OCI-LY1 (cell line): ENCODE measurements around the gene TUB.

Experiments used
- H2AFZ ChIP-seq: fragments of 200-600 bp; sonication (generic), shearing (Covaris generic); 2 replicates; pipeline ENCODE4 v1.6.0; 2014; ENCODE audit warnings: antibody characterized with exemption, mild to moderate bottlenecking, low read length
- H3F3A ChIP-seq: fragments of 200-600 bp; sonication (generic), shearing (Covaris generic); 2 replicates; pipeline ENCODE4 v1.6.0; 2014; ENCODE audit warnings: mild to moderate bottlenecking, antibody characterized with exemption, low read length, moderate library complexity; ENCODE audit not compliant: insufficient read depth
- H3K27ac ChIP-seq: fragments of 200-600 bp; sonication (generic); 2 replicates; pipeline ENCODE4 v1.5.1; 2014; ENCODE audit warnings: low read length, mixed run types, mild to moderate bottlenecking, low read depth; ENCODE audit not compliant: poor library complexity, severe bottlenecking
- H3K27me3 ChIP-seq: fragments of 200-600 bp; sonication (generic); 2 replicates; pipeline ENCODE4 v1.6.0; 2014; ENCODE audit warnings: antibody characterized with exemption, mild to moderate bottlenecking, low read length, moderate library complexity; ENCODE audit not compliant: insufficient read depth
- H3K36me3 ChIP-seq: fragments of 200-600 bp; sonication (generic); 2 replicates; pipeline ENCODE4 v1.6.1; 2014; ENCODE audit warnings: mild to moderate bottlenecking, antibody characterized with exemption, low read length, moderate library complexity, mixed read lengths; ENCODE audit not compliant: insufficient read depth
- H3K4me1 ChIP-seq: fragments of 200-600 bp; sonication (generic); 2 replicates; pipeline ENCODE4 v1.5.1; 2014; ENCODE audit warnings: mild to moderate bottlenecking, low read length, moderate library complexity; ENCODE audit not compliant: insufficient read depth, severe bottlenecking
- H3K4me2 ChIP-seq: fragments of 200-600 bp; sonication (generic), shearing (Covaris generic); 2 replicates; pipeline ENCODE4 v1.6.1; 2014; ENCODE audit warnings: low read length
- H3K4me3 ChIP-seq: fragments of 200-600 bp; sonication (generic); 2 replicates; pipeline ENCODE4 v1.5.1; 2014; ENCODE audit warnings: low read length, low read depth, mild to moderate bottlenecking, mixed read lengths; ENCODE audit not compliant: poor library complexity, severe bottlenecking
- H3K79me2 ChIP-seq: fragments of 200-600 bp; shearing (Covaris generic); 2 replicates; pipeline ENCODE4 v1.6.1; 2016; ENCODE audit warnings: mixed run types, low read length, mixed read lengths; ENCODE audit not compliant: insufficient read depth
- H3K9ac ChIP-seq: fragments of 200-600 bp; sonication (generic), shearing (Covaris generic); 2 replicates; pipeline ENCODE4 v1.6.1; 2014; ENCODE audit warnings: mild to moderate bottlenecking, low read length, mixed read lengths
- H3K9me2 ChIP-seq: fragments of 200-600 bp; sonication (generic), shearing (Covaris generic); 2 replicates; pipeline ENCODE4 v1.6.1; 2014; ENCODE audit warnings: low read depth, mild to moderate bottlenecking, low read length, mixed read lengths
- H3K9me3 ChIP-seq: fragments of 200-600 bp; shearing (Covaris generic); 2 replicates; pipeline ENCODE4 v1.6.1; 2014; ENCODE audit warnings: low read length, mixed read lengths
- H4K20me1 ChIP-seq: fragments of 200-600 bp; sonication (generic), shearing (Covaris generic); 2 replicates; pipeline ENCODE4 v1.6.0; 2016; ENCODE audit warnings: mild to moderate bottlenecking, low read length; ENCODE audit not compliant: insufficient read depth
- EZH2 ChIP-seq: fragments of 200-600 bp; sonication (generic), shearing (Covaris generic); IDR thresholded peaks from 2 replicates; pipeline ENCODE4 v1.8.0; 2017; ENCODE audit warnings: borderline replicate concordance, mixed run types, mild to moderate bottlenecking, antibody characterized with exemption, low read length, moderate library complexity, mixed read lengths
- TF ChIP-seq, protein P1 (sequence below): fragments of 200-600 bp; sonication (generic), shearing (Covaris generic); IDR thresholded peaks from 2 replicates; pipeline ENCODE4 v1.5.1; 2017; ENCODE audit warnings: mild to moderate bottlenecking, antibody characterized with exemption, low read length, moderate library complexity, mixed read lengths

Gene TUB

DNA sequence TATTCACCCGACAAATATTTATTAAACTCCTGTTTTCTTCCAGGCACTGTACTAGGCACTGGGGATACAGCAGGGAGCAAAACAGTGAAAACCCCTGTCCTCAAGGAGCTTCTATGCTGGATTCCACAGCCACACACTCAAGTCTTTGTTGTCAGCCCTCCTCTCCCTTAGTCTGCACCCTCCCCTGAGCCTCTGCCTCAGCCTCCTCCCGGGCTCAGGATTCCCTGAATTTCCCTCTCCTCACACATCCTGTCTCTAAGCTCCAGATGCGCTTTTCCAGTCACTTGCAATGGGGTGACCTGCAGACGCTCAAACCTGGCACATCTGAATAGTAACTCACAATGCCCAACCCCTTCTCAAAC is 13.5 kb upstream of the TUB start:
- no peak overlapping the region for H3K4me2 ChIP-seq
- H3K4me1 ChIP-seq = no peaks in the 10 kb centered on the region
- no peak overlapping the region for H2AFZ ChIP-seq
- no peak overlapping the region for H3K9ac ChIP-seq
- H3K9me3 ChIP-seq = no peaks in the 10 kb centered on the region
- H3K4me3 ChIP-seq = no peak overlapping the region
- H3K79me2 ChIP-seq = no peaks in the 10 kb centered on the region
- no peaks in the 10 kb centered on the region for H3F3A ChIP-seq
- no peaks in the 10 kb centered on the region for H3K9me2 ChIP-seq
- no peaks in the 10 kb centered on the region for H3K27me3 ChIP-seq
- H3K36me3 ChIP-seq = no peaks in the 10 kb centered on the region
- H4K20me1 ChIP-seq = no peaks in the 10 kb centered on the region
- H3K27ac ChIP-seq = no peak overlapping the region
- TF ChIP-seq, protein P1, sequence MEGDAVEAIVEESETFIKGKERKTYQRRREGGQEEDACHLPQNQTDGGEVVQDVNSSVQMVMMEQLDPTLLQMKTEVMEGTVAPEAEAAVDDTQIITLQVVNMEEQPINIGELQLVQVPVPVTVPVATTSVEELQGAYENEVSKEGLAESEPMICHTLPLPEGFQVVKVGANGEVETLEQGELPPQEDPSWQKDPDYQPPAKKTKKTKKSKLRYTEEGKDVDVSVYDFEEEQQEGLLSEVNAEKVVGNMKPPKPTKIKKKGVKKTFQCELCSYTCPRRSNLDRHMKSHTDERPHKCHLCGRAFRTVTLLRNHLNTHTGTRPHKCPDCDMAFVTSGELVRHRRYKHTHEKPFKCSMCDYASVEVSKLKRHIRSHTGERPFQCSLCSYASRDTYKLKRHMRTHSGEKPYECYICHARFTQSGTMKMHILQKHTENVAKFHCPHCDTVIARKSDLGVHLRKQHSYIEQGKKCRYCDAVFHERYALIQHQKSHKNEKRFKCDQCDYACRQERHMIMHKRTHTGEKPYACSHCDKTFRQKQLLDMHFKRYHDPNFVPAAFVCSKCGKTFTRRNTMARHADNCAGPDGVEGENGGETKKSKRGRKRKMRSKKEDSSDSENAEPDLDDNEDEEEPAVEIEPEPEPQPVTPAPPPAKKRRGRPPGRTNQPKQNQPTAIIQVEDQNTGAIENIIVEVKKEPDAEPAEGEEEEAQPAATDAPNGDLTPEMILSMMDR = no peak
- TF ChIP-seq EZH2 = no peak

DNA sequence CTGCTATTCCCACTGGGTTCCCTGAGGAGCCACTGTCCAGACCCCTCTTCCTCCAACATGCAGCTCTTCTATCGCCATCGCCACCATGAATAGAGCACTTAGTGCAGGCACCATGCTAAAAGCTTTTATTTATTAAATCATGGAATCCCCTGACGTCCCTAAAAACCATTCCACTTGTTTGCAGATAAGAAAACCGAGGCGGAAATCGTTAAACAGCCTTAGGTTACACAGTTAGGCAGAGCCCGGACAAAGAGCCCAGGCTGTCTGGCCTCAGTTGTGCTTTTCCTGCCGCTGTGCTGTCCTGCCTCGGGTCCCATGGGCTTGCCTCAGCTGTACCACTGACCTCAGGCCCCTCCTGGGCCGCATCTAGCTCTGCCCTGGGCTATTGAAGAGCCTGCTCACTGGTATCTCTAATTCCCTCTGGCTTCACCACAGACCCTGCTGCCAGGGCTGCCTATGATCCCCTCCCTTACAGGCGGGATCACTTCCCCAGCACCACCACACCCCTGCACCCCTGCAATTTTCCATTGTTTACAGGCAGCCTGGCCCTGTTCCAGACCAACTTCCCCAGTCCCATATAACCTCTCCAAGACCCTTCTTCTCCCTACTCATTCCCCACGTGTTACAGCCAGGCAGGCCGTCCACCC is 13.0 kb upstream of the TUB start:
- H3K4me1 ChIP-seq = no peaks in the 10 kb centered on the region
- H3K9me3 ChIP-seq = no peaks in the 10 kb centered on the region
- no peaks in the 10 kb centered on the region for H3K27me3 ChIP-seq
- no peaks in the 10 kb centered on the region for H3F3A ChIP-seq
- no peak overlapping the region for H3K9ac ChIP-seq
- H3K36me3 ChIP-seq = no peaks in the 10 kb centered on the region
- no peaks in the 10 kb centered on the region for H3K79me2 ChIP-seq
- no peak overlapping the region for H2AFZ ChIP-seq
- no peaks in the 10 kb centered on the region for H4K20me1 ChIP-seq
- H3K4me2 ChIP-seq = no peak overlapping the region
- H3K4me3 ChIP-seq = no peak overlapping the region
- no peak for TF ChIP-seq EZH2
- TF ChIP-seq, protein P1 = no peak
- H3K27ac ChIP-seq = no peak overlapping the region
- no peaks in the 10 kb centered on the region for H3K9me2 ChIP-seq

DNA sequence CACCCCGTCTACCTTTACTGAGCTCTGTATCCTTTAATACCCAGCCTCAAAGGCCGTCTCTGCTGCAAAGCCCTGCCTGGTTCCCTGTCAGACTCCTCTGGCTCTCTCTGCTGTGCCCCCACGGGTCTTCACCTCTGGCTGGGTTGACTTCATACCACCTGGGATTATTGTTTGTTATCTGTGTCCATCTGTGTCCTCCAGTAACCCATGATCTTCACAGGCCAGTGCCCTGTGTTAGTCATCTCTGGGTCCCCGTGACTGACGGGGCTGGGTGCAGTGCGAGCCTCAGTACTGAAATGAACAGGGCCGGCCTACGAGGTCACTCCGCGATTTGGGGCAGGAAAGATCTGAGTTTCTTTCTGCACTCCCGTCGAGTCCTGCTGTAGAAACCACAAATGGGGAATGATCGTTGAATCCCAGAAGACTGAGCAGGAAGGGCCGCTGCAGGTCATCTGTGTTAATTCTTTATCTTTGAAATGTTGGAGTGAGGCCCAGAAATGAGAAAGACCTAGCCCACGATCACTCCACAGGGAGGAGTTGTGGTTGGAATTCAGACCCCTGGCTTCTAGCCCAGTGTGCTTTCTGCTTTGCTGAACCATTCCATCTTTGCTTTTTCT is 12.3 kb upstream of the TUB start:
- Histone ChIP-seq H2AFZ (no peak overlapping the region), H3K4me2 (no peak overlapping the region), H3K79me2 (no peaks in the 10 kb centered on the region), H3K9me2 (no peaks in the 10 kb centered on the region), H3K4me1 (no peaks in the 10 kb centered on the region), H3K36me3 (no peaks in the 10 kb centered on the region), H3K27me3 (no peaks in the 10 kb centered on the region), H4K20me1 (no peaks in the 10 kb centered on the region), H3K9ac (no peak overlapping the region), H3K9me3 (no peaks in the 10 kb centered on the region), H3F3A (no peaks in the 10 kb centered on the region), H3K27ac (no peak overlapping the region), H3K4me3 (no peak overlapping the region)
- TF ChIP-seq, protein P1 = no peak
- no peak for TF ChIP-seq EZH2
